NCI-H1105 (cell line): ENCODE measurements around the gene PSMD3.
"Not testable (repeated sequence)": the region's sequence is repeated elsewhere in the genome, so short reads cannot be mapped to it uniquely, and the experiment has no call there.

ENCODE experiments used
- DNase-seq: peaks from one replicate; lab custom pipeline; 2025; lab: John Stamatoyannopoulos, UW

Gene PSMD3

DNA sequence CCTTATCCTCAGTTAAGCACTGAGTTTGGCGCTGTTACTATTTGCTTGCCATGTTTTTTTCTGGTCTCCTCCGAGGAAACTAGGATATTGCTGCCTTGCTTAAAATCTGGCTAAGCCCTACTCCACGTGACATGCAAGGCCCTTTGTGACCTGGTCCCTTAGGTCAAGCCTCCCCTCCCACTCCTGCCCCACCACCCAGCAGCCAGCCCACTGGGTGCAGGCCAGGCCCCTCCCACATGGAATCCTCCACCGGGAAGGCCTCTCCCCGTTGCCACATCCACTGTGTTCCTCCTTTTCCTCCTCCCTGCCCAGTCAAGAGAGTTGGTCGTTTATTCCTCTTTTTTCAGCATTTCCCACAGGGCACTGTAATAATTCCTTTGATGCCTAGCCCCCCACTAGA lies 16.2 kb downstream of the PSMD3 start:
- DNase-seq, result no peak

DNA sequence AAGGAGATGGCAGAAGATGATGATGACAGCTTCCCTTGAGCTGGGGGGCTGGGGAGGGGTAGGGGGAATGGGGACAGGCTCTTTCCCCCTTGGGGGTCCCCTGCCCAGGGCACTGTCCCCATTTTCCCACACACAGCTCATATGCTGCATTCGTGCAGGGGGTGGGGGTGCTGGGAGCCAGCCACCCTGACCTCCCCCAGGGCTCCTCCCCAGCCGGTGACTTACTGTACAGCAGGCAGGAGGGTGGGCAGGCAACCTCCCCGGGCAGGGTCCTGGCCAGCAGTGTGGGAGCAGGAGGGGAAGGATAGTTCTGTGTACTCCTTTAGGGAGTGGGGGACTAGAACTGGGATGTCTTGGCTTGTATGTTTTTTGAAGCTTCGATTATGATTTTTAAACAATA lies 16.9 kb downstream of the PSMD3 start:
- DNase-seq, result no peak

DNA sequence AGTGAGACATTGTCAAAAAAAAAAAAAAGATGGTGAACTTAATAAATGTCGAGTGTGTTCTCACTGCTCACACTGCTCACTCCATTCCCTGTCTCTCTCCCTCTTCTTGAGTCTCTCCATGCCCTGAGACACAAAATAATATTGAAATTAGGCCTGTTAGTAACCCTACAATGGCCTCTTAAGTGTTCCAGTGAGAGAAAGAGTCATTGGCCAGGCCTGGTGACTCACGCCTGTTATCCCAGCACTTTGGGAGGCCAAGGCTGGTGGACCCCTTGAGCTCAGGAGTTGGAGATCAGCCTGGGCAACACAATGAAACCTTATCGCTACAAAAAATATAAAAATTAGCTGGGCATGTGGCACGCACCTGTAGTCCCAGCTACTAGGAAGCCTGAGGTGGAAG lies 18.5 kb downstream of the PSMD3 start:
- no peak for DNase-seq

DNA sequence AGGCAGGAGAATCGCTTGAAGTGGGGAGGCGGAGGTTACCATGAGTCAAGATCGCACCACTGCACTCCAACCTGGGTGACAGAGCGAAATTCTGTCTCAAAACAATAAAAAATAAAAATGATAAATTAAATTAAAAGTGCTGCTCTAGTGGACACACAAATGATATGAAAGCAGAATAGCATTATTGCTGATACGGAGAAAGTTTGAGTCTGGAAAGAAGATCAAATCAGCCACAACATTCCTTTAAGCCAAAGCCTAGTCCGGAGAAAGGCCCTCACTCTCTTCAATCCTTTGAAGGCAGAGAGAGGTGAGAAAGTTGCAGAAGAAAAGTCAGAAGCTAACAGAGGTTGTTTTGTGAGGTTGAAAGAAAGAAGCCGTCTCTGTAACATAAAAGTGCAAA lies 19.6 kb downstream of the PSMD3 start:
- DNase-seq, result no peak

DNA sequence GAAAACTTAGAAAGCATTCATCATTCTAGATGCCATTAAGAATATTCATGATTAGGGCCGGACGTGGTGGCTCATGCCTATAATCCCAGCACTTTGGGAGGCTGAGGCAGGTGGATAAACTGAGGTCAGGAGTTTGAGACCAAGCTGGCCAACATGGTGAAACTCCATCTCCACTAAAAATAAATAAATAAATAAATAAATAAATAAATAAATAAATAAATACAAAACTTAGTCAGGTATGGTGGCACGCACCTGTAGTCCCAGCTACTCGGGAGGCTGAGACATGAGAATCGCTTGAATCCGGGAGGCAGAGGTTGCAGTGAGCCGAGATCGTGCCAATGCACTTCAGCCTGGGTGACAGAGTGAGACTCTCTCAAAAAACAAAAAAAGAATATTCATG lies 20.7 kb downstream of the PSMD3 start:
- DNase-seq, result not testable (repeated sequence)

DNA sequence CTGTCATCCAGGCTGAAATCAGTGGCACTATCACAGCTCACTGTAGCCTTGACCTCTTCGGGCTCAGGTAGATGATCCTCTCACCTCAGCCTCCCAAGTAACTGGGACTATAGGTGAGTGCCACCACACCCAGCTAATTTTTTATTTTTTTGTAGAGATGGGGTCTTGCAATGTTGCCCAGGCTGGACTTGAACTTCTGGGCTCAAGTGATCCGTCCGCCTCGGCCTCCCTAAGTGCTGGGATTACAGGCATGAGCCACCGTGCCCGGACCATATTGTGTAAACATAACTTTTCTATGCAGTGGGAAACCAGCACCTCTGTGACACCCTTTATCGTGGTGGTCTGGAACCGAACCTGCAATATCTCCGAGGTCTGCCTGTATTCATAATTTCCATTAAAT lies 23.5 kb downstream of the PSMD3 start:
- DNase-seq, result no peak

DNA sequence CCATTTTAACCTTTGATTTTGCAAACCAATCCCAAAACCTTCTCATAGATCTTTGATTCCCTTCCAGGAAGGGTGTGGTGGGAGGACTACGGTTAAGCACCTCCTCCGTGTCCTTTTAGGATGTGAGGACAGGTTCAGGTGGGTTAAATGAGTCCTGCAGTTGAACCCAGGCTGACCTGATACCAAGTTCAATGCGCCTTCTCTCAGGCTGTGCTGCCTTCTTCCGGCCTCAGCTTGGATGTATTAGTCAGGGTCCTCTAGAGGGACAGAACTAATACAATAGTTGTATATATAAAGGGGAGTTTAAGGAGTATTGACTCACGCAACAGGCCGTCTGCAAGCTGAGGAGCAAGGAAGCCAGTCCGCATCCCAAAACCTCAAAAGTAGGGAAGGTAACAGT lies 24.1 kb downstream of the PSMD3 start:
- no peak for DNase-seq

DNA sequence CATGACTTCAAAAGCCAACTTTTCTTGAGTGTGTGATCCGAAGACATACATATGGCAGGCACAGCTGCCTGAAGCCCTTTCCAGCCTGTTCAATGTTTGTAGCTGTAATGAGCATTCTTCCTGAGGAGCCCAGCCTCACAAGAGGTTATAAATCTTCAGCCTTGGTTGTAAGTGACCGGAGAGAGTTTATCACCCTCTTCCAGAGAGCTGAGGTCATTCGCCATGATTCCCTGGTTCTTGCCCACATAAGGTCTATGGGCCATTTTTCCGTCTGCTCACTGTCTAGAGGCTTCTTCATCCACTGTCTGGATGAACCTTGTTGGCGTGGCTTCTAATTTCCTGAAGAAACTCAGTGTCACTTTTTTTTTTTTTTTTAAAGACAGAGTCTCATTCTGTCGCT lies 24.9 kb downstream of the PSMD3 start:
- no peak for DNase-seq

DNA sequence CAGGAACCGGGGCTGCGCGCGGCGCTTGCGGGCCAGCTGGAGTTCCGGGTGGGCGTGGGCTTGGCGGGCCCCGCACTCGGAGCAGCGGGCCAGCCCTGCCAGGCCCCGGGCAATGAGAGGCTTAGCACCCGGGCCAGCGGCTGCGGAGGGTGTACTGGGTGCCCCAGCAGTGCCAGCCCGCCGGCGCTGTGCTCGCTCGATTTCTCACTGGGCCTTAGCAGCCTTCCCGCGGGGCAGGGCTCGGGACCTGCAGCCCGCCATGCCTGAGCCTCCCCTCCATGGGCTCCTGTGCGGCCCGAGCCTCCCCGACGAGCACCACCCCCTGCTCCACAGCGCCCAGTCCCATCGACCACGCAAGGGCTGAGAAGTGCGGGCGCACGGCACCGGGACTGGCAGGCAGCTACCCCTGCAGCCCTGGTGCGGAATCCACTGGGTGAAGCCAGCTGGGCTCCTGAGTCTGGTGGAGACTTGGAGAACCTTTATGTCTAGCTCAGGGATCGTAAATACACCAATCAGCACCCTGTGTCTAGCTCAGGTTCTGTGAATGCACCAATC lies 30.4 kb downstream of the PSMD3 start:
- DNase-seq, result not testable (repeated sequence)

DNA sequence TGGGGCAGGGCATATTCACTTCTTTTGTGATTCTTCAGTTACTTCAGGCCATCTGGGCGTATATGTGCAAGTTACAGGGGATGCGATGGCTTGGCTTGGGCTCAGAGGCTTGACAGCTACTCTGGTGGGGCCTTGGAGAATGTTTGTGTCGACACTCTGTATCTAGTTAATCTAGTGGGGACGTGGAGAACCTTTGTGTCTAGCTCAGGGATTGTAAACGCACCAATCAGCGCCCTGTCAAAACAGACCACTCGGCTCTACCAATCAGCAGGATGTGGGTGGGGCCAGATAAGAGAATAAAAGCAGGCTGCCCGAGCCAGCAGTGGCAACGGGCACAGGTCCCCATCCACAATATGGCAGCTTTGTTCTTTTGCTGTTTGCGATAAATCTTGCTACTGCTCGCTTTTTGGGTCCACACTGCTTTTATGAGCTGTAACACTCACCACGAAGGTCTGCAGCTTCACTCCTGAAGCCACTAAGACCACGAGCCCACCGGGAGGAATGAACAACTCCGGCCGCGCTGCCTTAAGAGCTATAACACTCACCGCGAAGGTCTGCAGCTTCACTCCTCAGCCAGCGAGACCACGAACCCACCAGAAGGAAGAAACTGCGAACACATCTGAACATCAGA lies 31.5 kb downstream of the PSMD3 start:
- DNase-seq, result not testable (repeated sequence)

DNA sequence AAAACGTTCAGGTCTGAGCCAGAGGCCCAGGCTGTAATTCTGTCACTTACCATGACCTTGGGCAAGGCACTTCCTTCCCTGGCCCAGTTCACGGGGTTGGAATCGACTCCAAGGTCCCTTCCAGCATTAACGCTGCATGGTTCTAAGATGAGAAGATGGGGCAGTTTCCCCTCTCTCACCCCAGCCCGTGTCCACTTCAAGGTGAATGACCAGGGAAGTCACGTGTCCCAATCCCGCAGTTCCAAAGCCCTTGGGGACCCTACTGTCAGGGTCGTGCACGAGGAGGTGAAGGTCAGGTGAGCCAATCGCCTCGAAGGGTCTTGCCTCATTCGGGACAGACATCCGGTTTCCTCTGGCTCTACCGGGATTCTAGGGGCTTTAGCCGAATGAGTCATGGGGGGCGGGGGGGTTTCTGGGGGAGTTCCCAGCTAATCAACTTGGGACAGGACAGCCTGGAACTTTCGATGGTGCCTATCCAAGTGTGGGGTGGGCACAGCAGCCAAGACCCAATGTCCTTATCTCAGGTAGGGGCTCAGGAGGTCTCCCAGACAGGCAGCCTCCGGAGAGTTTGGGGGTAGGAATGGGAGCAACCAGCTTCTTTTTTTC lies 33.9 kb downstream of the PSMD3 start:
- DNase-seq, result no peak

DNA sequence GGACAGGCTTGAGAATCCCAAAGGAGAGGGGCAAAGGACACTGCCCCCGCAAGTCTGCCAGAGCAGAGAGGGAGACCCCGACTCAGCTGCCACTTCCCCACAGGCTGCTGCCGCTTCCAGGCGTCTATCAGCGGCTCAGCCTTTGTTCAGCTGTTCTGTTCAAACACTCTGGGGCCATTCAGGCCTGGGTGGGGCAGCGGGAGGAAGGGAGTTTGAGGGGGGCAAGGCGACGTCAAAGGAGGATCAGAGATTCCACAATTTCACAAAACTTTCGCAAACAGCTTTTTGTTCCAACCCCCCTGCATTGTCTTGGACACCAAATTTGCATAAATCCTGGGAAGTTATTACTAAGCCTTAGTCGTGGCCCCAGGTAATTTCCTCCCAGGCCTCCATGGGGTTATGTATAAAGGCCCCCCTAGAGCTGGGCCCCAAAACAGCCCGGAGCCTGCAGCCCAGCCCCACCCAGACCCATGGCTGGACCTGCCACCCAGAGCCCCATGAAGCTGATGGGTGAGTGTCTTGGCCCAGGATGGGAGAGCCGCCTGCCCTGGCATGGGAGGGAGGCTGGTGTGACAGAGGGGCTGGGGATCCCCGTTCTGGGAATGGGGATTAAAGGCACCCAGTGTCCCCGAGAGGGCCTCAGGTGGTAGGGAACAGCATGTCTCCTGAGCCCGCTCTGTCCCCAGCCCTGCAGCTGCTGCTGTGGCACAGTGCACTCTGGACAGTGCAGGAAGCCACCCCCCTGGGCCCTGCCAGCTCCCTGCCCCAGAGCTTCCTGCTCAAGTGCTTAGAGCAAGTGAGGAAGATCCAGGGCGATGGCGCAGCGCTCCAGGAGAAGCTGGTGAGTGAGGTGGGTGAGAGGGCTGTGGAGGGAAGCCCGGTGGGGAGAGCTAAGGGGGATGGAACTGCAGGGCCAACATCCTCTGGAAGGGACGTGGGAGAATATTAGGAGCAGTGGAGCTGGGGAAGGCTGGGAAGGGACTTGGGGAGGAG lies 34.7 kb downstream of the PSMD3 start, which contains the start of gene CSF3:
CSF3 (plus strand) TSS at position 436 of the 993 bp plus-strand sequence; CDS start at position 471, 35 bp downstream.
- DNase-seq, result no peak

DNA sequence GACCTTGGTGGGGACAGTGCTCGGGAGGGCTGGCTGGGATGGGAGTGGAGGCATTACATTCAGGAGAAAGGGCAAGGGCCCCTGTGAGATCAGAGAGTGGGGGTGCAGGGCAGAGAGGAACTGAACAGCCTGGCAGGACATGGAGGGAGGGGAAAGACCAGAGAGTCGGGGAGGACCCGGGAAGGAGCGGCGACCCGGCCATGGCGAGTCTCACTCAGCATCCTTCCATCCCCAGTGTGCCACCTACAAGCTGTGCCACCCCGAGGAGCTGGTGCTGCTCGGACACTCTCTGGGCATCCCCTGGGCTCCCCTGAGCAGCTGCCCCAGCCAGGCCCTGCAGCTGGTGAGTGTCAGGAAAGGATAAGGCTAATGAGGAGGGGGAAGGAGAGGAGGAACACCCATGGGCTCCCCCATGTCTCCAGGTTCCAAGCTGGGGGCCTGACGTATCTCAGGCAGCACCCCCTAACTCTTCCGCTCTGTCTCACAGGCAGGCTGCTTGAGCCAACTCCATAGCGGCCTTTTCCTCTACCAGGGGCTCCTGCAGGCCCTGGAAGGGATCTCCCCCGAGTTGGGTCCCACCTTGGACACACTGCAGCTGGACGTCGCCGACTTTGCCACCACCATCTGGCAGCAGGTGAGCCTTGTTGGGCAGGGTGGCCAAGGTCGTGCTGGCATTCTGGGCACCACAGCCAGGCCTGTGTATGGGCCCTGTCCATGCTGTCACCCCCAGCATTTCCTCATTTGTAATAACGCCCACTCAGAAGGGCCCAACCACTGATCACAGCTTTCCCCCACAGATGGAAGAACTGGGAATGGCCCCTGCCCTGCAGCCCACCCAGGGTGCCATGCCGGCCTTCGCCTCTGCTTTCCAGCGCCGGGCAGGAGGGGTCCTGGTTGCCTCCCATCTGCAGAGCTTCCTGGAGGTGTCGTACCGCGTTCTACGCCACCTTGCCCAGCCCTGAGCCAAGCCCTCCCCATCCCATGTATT lies 35.7 kb downstream of the PSMD3 start:
- DNase-seq, result no peak

DNA sequence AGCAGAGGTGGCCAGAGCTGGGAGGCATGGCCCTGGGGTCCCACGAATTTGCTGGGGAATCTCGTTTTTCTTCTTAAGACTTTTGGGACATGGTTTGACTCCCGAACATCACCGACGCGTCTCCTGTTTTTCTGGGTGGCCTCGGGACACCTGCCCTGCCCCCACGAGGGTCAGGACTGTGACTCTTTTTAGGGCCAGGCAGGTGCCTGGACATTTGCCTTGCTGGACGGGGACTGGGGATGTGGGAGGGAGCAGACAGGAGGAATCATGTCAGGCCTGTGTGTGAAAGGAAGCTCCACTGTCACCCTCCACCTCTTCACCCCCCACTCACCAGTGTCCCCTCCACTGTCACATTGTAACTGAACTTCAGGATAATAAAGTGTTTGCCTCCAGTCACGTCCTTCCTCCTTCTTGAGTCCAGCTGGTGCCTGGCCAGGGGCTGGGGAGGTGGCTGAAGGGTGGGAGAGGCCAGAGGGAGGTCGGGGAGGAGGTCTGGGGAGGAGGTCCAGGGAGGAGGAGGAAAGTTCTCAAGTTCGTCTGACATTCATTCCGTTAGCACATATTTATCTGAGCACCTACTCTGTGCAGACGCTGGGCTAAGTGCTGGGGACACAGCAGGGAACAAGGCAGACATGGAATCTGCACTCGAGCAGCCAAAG lies 36.9 kb downstream of the PSMD3 start:
- no peak for DNase-seq

DNA sequence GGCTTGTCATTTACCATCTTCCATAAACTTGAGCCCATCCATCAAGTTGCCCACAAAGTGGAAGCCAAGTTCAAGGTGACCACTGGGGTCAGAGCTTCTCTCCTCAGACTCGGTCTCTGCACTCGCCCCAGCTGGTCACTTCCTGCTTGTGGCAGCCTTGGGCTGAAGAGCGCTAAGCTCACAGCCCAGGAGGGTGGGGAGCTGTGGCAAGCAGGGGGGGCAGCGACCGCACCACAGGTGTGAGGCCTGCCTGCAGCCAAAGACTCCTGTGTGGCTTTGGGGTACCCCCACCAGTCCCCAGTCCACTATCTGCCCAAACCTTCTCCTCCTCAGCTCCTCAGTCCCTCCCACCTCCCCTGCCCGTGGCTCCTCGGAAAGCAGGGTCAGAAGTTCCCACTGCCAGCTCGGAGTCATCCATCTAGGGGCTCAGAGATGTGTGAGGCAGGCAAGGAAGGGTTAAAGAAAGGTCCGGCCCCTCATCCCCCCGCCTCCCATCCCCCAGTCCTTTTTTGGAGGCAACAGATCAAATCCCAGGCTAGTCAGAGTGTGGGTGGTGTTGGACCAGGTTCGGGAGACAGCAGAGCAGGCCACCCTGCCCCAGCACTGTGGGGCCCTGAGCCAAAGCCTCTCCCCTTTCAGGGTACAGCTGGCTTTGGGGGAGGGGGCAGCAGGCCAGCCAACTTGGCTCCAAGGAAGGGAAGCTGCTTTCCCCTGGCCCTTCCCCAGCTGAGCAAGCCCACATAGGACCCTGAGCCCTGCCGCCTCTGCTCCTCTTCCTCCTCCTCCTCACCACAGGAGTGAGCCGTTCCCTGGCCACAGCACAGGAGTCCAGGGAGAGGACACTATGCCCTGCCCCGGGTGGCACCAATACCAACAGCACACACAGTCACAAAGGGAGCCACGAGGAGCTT lies 37.9 kb downstream of the PSMD3 start:
- no peak for DNase-seq

DNA sequence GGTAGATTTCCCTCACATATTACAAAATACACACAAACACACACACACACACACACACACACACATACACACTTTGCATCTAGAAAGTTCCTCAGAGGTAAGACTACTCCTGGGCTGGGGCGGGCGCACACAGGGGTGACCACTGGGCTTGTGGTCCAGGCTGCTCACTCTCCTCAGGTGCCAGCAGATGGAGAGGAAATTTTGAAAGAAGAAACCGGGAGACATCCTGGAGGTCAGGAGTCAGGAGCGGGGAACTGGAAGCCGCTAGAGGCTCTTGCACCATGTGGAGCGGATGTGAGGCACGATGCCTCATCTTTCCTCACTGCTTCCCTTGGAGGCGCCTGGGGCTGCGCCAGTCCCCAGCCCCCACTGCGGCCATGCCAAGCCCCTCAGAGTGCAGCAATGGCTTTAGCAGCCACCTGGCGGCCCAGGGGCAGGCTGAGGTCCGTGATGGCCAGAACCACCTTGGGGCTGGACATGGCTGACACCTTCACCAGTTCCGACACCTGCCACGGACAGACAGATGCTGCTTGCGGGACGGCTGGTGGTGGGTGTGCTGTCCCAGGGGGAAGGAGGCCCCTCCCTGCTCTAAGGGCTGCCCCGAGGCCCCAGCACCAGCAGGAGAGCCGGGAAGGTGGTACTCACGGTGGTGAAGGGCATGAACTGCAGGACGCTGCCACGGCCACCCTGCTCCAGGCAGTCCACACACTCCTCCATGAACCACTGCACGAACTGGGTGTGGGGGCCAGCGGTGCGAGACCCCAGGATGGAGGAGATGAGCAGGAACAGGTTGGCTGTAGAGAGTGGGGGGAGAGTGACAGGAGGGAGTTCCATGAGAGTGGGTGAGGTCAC lies 38.8 kb downstream of the PSMD3 start:
- no peak for DNase-seq

DNA sequence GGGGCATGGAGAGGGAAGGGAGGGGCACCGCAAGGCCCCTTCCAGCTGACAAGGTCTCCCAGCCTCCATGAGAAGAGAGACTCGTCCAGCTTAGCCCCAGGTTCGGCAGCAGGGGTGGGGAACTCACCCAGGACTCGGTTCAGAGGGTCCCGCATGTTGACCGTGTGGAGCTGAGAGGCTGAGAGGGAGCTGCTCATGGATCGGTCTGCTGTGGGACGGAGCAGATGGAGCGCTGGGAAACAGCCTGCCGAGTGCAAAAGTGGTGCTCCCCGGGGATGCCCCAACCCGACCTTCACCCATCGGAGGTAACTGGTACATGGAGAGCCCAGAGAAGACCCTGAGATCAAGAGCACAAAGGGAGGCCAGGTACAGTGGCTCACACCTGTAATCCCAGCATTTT lies 39.5 kb downstream of the PSMD3 start:
- no peak for DNase-seq

DNA sequence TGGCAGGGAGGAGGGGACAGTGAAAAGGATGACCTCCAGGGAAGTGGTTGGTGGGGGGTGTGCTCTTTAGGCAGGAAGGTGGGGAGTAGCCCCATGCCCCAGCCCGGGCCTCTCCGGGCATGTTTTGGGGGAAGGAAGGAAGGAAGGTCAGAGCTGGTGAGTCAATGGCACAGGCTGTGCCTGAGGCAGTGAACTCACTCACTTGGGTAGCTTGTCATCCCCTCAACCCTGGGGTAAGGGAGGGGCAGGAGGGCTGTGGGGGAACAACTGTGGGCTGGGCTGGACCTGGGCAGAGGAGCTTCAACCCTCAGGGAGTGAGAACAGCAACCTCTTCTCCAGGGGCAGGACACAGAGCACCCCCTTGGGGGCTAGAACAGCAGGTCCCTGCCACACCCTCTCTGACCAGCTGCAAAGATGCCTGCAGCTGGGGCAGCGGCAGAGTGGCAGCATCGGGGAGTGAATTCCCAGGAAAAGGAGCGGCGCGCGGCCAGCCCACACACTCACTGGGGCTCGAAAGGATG lies 40.9 kb downstream of the PSMD3 start:
- DNase-seq, result no peak
